ENCODE results near the gene S1PR2.

Gene S1PR2

GRCh38 chr19:10224337-10224736, 6.8 kb downstream of the S1PR2 start:
- Mint-ChIP-seq H3K9me3 (no peaks in the 10 kb centered on the region), H3K4me1 (peaks cover 3% of the 10 kb centered on the region), H3K27ac (no peak overlapping the region), H3K27me3 (no peaks in the 10 kb centered on the region), H3K4me3 (no peak overlapping the region), H3K36me3 (no peaks in the 10 kb centered on the region)
- no peak for DNase-seq
- CTCF ChIA-PET: interaction anchor here (0.8 to 0.9 kb wide), 2 partner anchors 25 to 32 kb away, joined by 3 read pairs; no protein-coding TSS in a partner anchor

DNA sequence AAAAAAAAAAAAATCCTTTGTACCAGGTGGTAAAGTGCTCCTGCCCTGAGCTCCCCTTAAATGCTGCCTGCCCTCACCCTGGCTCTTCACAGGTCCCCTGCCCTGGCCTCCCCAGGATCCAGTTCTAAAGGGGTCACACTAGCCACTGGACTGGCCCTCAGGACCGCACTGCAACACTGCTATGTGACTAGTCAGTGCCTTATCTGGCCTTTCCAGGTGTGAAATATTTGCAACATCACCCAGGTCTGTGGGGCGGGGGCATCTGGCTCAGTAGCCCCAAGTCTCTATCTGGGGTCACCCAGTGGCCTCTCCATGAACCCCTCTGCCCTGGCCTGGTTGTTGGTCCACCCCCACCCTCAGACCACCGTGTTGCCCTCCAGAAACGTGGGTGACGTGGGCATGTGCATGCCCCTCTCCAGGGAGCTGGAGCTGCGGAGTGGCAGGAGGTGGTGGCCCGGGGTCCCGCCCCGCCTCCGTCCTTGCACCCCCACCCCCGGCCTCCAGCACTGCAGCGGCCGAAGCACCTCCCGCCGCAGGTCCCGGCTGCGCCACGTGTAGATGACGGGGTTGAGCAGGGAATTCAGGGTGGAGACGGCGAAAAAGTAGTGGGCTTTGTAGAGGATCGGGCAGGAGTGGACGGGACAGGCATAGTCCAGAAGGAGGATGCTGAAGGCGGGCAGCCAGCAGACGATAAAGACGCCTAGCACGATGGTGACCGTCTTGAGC, 7.5 kb downstream of the S1PR2 start:
- no peaks in the 10 kb centered on the region for H3K36me3 Mint-ChIP-seq
- no peaks in the 10 kb centered on the region for H3K9me3 Mint-ChIP-seq
- no peak for DNase-seq
- no peak overlapping the region for H3K27ac Mint-ChIP-seq
- CTCF ChIA-PET: interaction anchor here (1.7 kb wide), 1 partner anchor 26 kb away, joined by 6 read pairs; no protein-coding TSS in a partner anchor
- H3K4me1 Mint-ChIP-seq: no peaks in the 10 kb centered on the region
- H3K4me3 Mint-ChIP-seq: no peak overlapping the region
- H3K27me3 Mint-ChIP-seq: no peaks in the 10 kb centered on the region

DNA sequence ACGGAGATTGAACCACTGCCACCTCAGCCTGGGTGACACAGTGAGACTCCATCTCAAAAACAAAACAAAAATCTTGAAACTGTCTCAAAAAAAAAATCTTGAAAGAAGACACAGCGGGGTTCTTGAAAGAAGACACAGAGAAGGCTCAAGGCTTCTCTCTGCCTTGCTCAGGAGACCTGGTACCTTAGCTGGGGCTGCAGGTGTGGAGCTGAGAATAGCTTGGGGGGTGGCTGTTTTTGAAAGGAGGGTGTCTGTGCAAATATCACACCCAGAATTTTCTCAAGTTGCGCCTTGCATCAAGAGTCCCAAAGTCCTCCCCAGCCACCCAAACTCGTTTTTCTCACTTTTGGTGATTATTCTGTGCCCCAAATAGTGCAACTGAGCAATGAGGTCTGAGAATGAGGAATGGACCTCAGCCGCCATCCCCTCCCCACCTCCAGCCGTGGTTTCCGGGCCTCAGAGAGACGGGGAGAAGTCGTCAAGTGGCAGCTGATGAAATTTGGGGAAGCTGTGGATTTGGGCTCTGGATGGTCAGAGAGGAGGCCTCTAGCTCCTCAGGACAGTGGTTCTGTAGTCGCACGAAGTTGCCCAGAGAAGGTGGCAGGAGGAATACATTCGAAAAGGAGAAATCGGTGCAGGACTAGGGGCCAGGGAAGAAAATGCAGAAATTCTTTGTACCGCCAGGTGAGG, 8.8 kb downstream of the S1PR2 start:
- no peak overlapping the region for H3K4me3 Mint-ChIP-seq
- H3K27me3 Mint-ChIP-seq: no peaks in the 10 kb centered on the region
- H3K9me3 Mint-ChIP-seq: no peaks in the 10 kb centered on the region
- no peak for DNase-seq
- H3K4me1 Mint-ChIP-seq: no peaks in the 10 kb centered on the region
- no peaks in the 10 kb centered on the region for H3K36me3 Mint-ChIP-seq
- CTCF ChIA-PET: interaction anchor here (0.7 to 1.7 kb wide), 2 partner anchors 18 to 28 kb away, joined by 3 to 6 read pairs; no protein-coding TSS in a partner anchor
- no peak overlapping the region for H3K27ac Mint-ChIP-seq

- H3K4me1 Mint-ChIP-seq: no peaks in the 10 kb centered on the region
- H3K27ac Mint-ChIP-seq: no peak overlapping the region
- DNase-seq: no peak
- H3K27me3 Mint-ChIP-seq: no peaks in the 10 kb centered on the region
- H3K9me3 Mint-ChIP-seq: no peaks in the 10 kb centered on the region
- H3K36me3 Mint-ChIP-seq: no peaks in the 10 kb centered on the region
- no peak overlapping the region for H3K4me3 Mint-ChIP-seq
- CTCF ChIA-PET: interaction anchor here (0.5 to 2.1 kb wide), 3 partner anchors 29 to 170 kb away, joined by 3 to 9 read pairs (median 4); no protein-coding TSS in a partner anchor
Measured at GRCh38 chr19:10220695-10221094, 10.4 kb downstream of the S1PR2 start.

GRCh38 chr19:10219678-10220077, 11.5 kb downstream of the S1PR2 start:
- CTCF ChIA-PET: interaction anchor here (0.5 to 2.1 kb wide), 5 partner anchors 10 to 40 kb away, joined by 3 to 9 read pairs (median 3); no protein-coding TSS in a partner anchor
- Mint-ChIP-seq H3K27me3 (no peaks in the 10 kb centered on the region), H3K36me3 (no peaks in the 10 kb centered on the region), H3K27ac (no peak overlapping the region), H3K4me1 (no peaks in the 10 kb centered on the region), H3K9me3 (no peaks in the 10 kb centered on the region), H3K4me3 (no peak overlapping the region)
- DNase-seq: peak; percentile 33

DNA sequence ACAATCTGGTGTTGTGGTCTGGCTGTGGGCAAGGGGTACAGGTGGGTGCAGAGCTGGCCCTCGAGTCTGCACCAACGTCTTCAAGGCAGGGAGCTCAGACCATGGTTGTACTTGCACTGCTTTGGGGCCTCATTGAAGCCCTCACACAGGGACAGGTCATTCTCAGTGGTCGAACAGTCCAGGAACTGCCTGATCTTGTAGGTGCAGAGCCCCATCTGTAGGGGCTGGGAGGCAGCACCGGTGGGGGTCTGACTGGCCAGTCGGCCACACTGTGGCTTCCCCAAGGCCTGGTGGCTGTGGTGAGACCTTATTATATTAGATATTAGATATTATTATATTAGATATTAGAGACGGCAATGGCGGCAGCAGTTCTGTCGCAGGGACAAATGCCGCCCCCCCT, 14.0 kb downstream of the S1PR2 start:
- H3K27me3 Mint-ChIP-seq: no peaks in the 10 kb centered on the region
- no peaks in the 10 kb centered on the region for H3K9me3 Mint-ChIP-seq
- H3K4me3 Mint-ChIP-seq: no peak overlapping the region
- H3K4me1 Mint-ChIP-seq: no peaks in the 10 kb centered on the region
- CTCF ChIA-PET: interaction anchor here (0.7 kb wide), 1 partner anchor 33 kb away, joined by 4 read pairs; no protein-coding TSS in a partner anchor
- DNase-seq: no peak
- H3K27ac Mint-ChIP-seq: no peak overlapping the region
- H3K36me3 Mint-ChIP-seq: no peaks in the 10 kb centered on the region

- H3K27me3 Mint-ChIP-seq: peaks cover 11% of the 10 kb centered on the region
- no peaks in the 10 kb centered on the region for H3K9me3 Mint-ChIP-seq
- no peak for DNase-seq
- no peaks in the 10 kb centered on the region for H3K4me1 Mint-ChIP-seq
- H3K27ac Mint-ChIP-seq: no peak overlapping the region
- no peak overlapping the region for H3K4me3 Mint-ChIP-seq
- CTCF ChIA-PET: interaction anchor here (1.2 to 1.5 kb wide), 3 partner anchors 9 to 35 kb away, joined by 3 read pairs; no protein-coding TSS in a partner anchor
- no peaks in the 10 kb centered on the region for H3K36me3 Mint-ChIP-seq
Measured at GRCh38 chr19:10214784-10215183, 16.3 kb downstream of the S1PR2 start.

DNA sequence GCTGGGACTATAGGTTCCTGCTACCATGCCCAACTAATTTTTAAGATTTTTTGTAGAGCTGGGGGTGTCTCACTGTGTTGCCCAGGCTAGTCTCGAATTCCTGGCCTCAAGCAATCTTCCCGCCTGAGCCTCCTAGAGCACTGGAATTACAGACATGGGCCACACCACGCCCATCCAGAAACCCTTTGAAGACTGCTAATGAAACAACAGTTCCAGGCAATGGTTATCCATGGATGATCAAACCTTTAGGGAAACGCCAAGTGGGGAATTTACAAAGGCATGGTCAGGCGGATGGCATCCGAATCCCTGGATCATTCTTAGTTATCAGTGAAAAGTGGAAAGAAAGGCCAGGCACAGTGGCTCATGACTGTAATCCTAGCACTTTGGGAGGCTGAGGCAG, 19.4 kb downstream of the S1PR2 start:
- CTCF ChIA-PET: interaction anchor here (0.6 to 0.7 kb wide), 2 partner anchors 10 to 31 kb away, joined by 3 read pairs; no protein-coding TSS in a partner anchor
- H3K4me3 Mint-ChIP-seq: no peak overlapping the region

DNA sequence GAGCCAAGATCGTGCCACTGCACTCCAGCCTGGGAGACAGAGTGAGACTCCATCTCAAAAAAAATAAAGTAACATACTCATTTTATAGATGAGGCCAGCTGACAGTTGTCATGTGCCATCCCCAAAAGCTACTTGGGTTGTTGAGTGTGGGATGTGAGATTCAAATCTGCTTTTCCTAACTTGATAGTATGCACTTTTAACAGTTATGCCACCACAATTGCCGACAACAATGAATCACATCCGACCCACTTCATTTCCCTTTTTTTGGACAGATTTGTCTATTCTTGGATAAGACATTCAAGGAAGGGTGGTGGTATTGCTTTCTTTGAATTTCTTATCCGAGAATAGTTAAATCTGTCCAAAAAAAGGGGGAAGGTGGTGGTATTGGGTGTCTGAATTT, 20.1 kb downstream of the S1PR2 start:
- Mint-ChIP-seq H3K27ac (peak overlapping the region; percentile 49), H3K9me3 (peaks cover 7% of the 10 kb centered on the region), H3K4me3 (no peak overlapping the region), H3K4me1 (no peaks in the 10 kb centered on the region), H3K27me3 (peaks cover 19% of the 10 kb centered on the region), H3K36me3 (no peaks in the 10 kb centered on the region)
- DNase-seq: no peak
- CTCF ChIA-PET: interaction anchor here (0.7 kb wide), 1 partner anchor 10 kb away, joined by 3 read pairs; no protein-coding TSS in a partner anchor

More for the DNA sequence above, 19.4 kb downstream of the S1PR2 start:
- Mint-ChIP-seq H3K27me3 (peaks cover 19% of the 10 kb centered on the region), H3K27ac (no peak overlapping the region), H3K9me3 (peaks cover 7% of the 10 kb centered on the region), H3K36me3 (no peaks in the 10 kb centered on the region), H3K4me1 (no peaks in the 10 kb centered on the region)
- no peak for DNase-seq

- CTCF ChIA-PET: interaction anchor here (0.6 to 1.8 kb wide), 5 partner anchors 11 to 51 kb away, joined by 3 to 4 read pairs (median 3); no protein-coding TSS in a partner anchor
- H3K27me3 Mint-ChIP-seq: peaks cover 26% of the 10 kb centered on the region
- DNase-seq: no peak
- peak overlapping the region; percentile 19 for H3K27ac Mint-ChIP-seq
- H3K4me3 Mint-ChIP-seq: no peak overlapping the region
- peaks cover 7% of the 10 kb centered on the region for H3K9me3 Mint-ChIP-seq
- no peaks in the 10 kb centered on the region for H3K36me3 Mint-ChIP-seq
- no peaks in the 10 kb centered on the region for H3K4me1 Mint-ChIP-seq
Measured at GRCh38 chr19:10209315-10209714, 21.8 kb downstream of the S1PR2 start.

DNA sequence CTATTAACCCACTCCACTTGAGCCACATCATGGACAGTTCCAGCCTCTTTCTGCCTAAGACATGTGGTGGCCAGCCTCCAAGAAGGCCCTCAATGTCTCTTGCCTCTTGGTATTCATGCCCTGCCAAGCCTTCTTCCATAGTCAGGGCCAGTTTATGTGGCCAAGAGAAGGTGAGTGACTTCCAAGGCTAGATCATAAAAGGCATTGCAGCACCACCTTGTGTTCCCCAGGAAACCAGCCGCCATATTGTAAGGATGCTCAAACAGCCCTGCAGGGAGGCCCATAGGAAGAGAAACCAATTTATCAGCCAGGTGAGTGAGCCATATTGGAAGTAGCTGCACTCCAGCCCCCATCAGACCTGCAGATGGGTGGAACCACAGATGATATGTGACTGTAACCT, 24.1 kb downstream of the S1PR2 start:
- no peaks in the 10 kb centered on the region for H3K36me3 Mint-ChIP-seq
- H3K4me1 Mint-ChIP-seq: no peaks in the 10 kb centered on the region
- H3K27me3 Mint-ChIP-seq: peaks cover 26% of the 10 kb centered on the region
- no peak for DNase-seq
- CTCF ChIA-PET: interaction anchor here (0.7 to 1.0 kb wide), 2 partner anchors 13 to 43 kb away, joined by 3 read pairs; no protein-coding TSS in a partner anchor
- H3K9me3 Mint-ChIP-seq: peaks cover 7% of the 10 kb centered on the region
- H3K4me3 Mint-ChIP-seq: no peak overlapping the region
- no peak overlapping the region for H3K27ac Mint-ChIP-seq

DNA sequence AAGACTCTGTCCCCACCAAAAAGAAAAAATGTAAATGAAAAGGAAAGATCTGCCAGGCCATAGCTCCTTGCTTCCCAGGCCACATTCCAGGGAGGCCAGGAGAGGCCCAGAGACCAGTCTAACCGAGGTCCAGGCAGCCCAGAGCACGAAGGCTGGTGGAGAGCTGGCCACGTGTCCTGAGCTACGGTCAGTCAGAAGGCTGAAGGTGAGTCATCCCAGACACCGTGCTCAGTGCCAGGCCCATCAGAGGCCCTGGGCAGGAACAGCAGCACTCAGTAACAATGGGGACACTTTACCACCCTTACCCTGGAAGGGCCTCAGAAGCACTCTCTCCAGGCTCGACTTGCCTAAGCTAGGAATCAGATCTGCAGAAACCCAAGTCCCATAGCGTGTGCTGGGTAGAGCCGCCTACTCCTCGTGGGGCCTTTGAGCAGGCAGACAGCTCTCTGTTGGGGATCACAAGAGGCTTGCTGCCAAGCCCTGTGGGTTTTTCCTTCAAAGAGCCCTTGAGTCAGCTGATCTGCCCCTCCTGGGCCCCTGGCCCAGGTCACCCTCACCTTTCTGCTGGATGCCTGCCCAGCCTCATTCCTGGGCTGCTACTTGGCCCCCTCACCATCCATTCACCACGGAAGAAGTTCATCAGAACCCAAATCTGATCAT, 24.8 kb downstream of the S1PR2 start:
- Mint-ChIP-seq H3K27me3 (peaks cover 22% of the 10 kb centered on the region), H3K4me1 (no peaks in the 10 kb centered on the region), H3K4me3 (no peak overlapping the region), H3K36me3 (no peaks in the 10 kb centered on the region), H3K9me3 (peaks cover 7% of the 10 kb centered on the region), H3K27ac (no peak overlapping the region)
- DNase-seq: no peak
- CTCF ChIA-PET: interaction anchor here (0.6 to 1.0 kb wide), 3 partner anchors 9 to 44 kb away, joined by 3 read pairs; no protein-coding TSS in a partner anchor

DNA sequence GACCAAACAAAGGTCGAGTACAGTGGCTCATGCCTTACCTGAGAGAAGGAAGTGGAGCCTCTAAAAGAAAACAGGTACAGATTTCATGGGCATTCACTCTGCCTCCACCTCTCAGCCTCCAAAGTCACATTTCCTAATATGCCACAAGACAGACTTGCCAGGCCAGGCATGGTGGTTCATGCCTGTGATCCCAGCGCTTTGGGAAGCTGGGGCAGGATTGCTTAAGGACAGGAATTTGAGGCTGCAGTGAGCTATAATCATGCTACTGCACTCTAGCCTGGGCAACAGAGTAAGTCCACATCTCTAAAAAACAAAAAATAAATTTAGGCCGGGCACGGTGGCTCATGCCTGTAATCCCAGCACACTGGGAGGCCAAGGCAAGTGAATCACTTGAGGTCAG, 25.5 kb downstream of the S1PR2 start:
- no peaks in the 10 kb centered on the region for H3K36me3 Mint-ChIP-seq
- DNase-seq: no peak
- H3K27me3 Mint-ChIP-seq: peaks cover 22% of the 10 kb centered on the region
- no peak overlapping the region for H3K4me3 Mint-ChIP-seq
- no peaks in the 10 kb centered on the region for H3K4me1 Mint-ChIP-seq
- H3K9me3 Mint-ChIP-seq: peaks cover 7% of the 10 kb centered on the region
- CTCF ChIA-PET: interaction anchor here (0.6 to 1.0 kb wide), 2 partner anchors 10 to 45 kb away, joined by 3 read pairs; no protein-coding TSS in a partner anchor
- no peak overlapping the region for H3K27ac Mint-ChIP-seq

DNA sequence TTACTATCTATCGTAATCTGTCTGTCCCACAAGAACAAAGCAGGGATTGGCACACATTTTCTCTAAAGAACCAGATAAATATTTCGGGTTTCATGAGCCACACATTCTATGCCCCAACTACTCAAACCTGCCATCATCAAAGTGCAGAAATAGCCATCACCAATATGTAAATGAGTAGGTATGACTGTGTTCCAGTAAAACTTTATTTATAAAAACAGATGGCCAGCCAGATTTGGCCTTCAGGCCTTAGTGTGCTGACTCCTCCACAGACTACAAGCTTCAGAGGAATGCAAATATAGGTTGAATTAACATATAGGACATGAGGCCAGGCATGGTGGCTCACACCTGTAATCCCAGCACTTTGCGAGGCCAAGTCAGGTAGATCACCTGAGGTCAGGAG, 27.4 kb downstream of the S1PR2 start:
- Mint-ChIP-seq H3K4me3 (no peak overlapping the region), H3K9me3 (peaks cover 7% of the 10 kb centered on the region), H3K4me1 (peaks cover 9% of the 10 kb centered on the region), H3K36me3 (no peaks in the 10 kb centered on the region), H3K27ac (no peak overlapping the region), H3K27me3 (peaks cover 11% of the 10 kb centered on the region)
- CTCF ChIA-PET: interaction anchor here (1.0 kb wide), 1 partner anchor 46 kb away, joined by 3 read pairs; no protein-coding TSS in a partner anchor
- DNase-seq: no peak

Data from activated naive CD4-positive, alpha-beta T cell treated with anti-CD3 and anti-CD28 coated beads, Interleukin-2, amount 10 ng/mL, durations not matched to agents 7 days and 5 days (primary cell).